HG02678 (cell line): ENCODE measurements around the gene ARMS2.

Experiments used
- ATAC-seq: cut with Tn5 transposase; IDR thresholded peaks from one replicate; pipeline ENCODE4 v1.9.1; 2021; ENCODE audit warnings: mild to moderate bottlenecking, moderate library complexity; ENCODE audit not compliant: unreplicated experiment

Gene ARMS2

GRCh38 chr10:122469848-122470247 is 15.4 kb downstream of the ARMS2 start:
- no peak for ATAC-seq

GRCh38 chr10:122471531-122472177 is 17.2 kb downstream of the ARMS2 start:
- no peak for ATAC-seq

GRCh38 chr10:122473116-122473515 is 18.7 kb downstream of the ARMS2 start:
- no peak for ATAC-seq

- no peak for ATAC-seq
Measured at GRCh38 chr10:122474131-122474818, 19.8 kb downstream of the ARMS2 start.

GRCh38 chr10:122475100-122475499 is 20.6 kb downstream of the ARMS2 start:
- ATAC-seq, result no peak

- no peak for ATAC-seq
Measured at GRCh38 chr10:122475591-122476332, 21.3 kb downstream of the ARMS2 start.

- no peak for ATAC-seq
Measured at GRCh38 chr10:122476333-122476695, 21.9 kb downstream of the ARMS2 start.

- no peak for ATAC-seq
Measured at GRCh38 chr10:122477436-122477835, 23.0 kb downstream of the ARMS2 start.

- ATAC-seq, result no peak
Measured at GRCh38 chr10:122478971-122479370, 24.5 kb downstream of the ARMS2 start.

GRCh38 chr10:122480146-122480833 is 25.8 kb downstream of the ARMS2 start:
- ATAC-seq, result no peak

- ATAC-seq, result no peak
Measured at GRCh38 chr10:122481296-122482056, 27.0 kb downstream of the ARMS2 start.

- no peak for ATAC-seq
Measured at GRCh38 chr10:122484276-122485060, 30.0 kb downstream of the ARMS2 start.

GRCh38 chr10:122485670-122486069 is 31.2 kb downstream of the ARMS2 start:
- ATAC-seq, result no peak

GRCh38 chr10:122486406-122487080 is 32.1 kb downstream of the ARMS2 start:
- no peak for ATAC-seq

- no peak for ATAC-seq
Measured at GRCh38 chr10:122487174-122487765, 32.8 kb downstream of the ARMS2 start.

- no peak for ATAC-seq
Measured at GRCh38 chr10:122490268-122490667, 35.8 kb downstream of the ARMS2 start.

GRCh38 chr10:122490786-122491680 is 36.6 kb downstream of the ARMS2 start:
- ATAC-seq, result no peak

- ATAC-seq, result no peak
Measured at GRCh38 chr10:122492006-122492405, 37.6 kb downstream of the ARMS2 start.
